ENCODE results near the gene MCC.

Gene MCC

GRCh38 chr5:112973036-112973435 lies 515.2 kb downstream of the MCC start:
- no peak for TF ChIP-seq EZH2phosphoT487 (conservative IDR thresholded peaks at IDR 0.05; ENCODE audit: low read length)
- no peak for TF ChIP-seq CTCF (IDR thresholded peaks at IDR 0.05; ENCODE audit: insufficient read depth, low read length, poor library complexity, severe bottlenecking)
- H4K20me1 ChIP-seq (ENCODE audit: low read depth, low read length) = 0 out of 2 replicates have a peak, but pooled peaks cover under 1% of the 10 kb centered on the region
- no peaks in the 10 kb centered on the region for H3K27me3 ChIP-seq (ENCODE audit: low read length)
- H3K79me2 ChIP-seq (ENCODE audit: insufficient read depth, low read length) = peaks cover 12% of the 10 kb centered on the region
- no peaks in the 10 kb centered on the region for H3K36me3 ChIP-seq (ENCODE audit: low read length)
- no peak overlapping the region for H3K9ac ChIP-seq (ENCODE audit: low read length)
- H3K27ac ChIP-seq (ENCODE audit: low read depth, low read length) = no peak overlapping the region
- H3K4me3 ChIP-seq (ENCODE audit: insufficient read depth, low read length, poor library complexity, severe bottlenecking) = no peak overlapping the region
- no peak overlapping the region for H3K4me2 ChIP-seq (ENCODE audit: low read depth, low read length, poor library complexity, severe bottlenecking)
- no peak overlapping the region for H2AFZ ChIP-seq (ENCODE audit: low read depth, low read length, severe bottlenecking)
- no peaks in the 10 kb centered on the region for H3K9me2 ChIP-seq (replicated peaks; ENCODE audit: insufficient read depth, low read length)
- H3F3A ChIP-seq (ENCODE audit: insufficient read depth) = no peaks in the 10 kb centered on the region
- no peaks in the 10 kb centered on the region for H3K9me3 ChIP-seq (ENCODE audit: insufficient read depth, low read length)
